A549 (cell line): Measurements from ENCODE around the gene MECR.

ENCODE experiments used
- CEBPB ChIP-seq, 2 experiments: fragments of >200 bp in 1 of 2; sonication (Bioruptor Twin) in 1 of 2; formaldehyde crosslinking in 1 of 2; IDR thresholded peaks; 2 replicates each; pipeline ENCODE4 v1.6.1; 2012 to 2016
- CHD2 ChIP-seq: fragments of 150-350 bp; IDR thresholded peaks from 2 replicates; pipeline ENCODE4 v1.6.1; 2014; ENCODE audit warnings: low read length; ENCODE audit not compliant: partially characterized antibody
- FOSB ChIP-seq: fragments of 250-450 bp; sonication (Bioruptor Pico); IDR thresholded peaks from 2 replicates; pipeline ENCODE4 v1.5.0; 2020; ENCODE audit warnings: mild to moderate bottlenecking, moderate library complexity
- HEYL ChIP-seq: fragments of 250-450 bp; sonication (Bioruptor Pico); IDR thresholded peaks from 2 replicates; pipeline ENCODE4 v1.8.0; 2021; ENCODE audit warnings: mild to moderate bottlenecking, moderate library complexity
- HOXB13 ChIP-seq: fragments of 250-450 bp; sonication (Bioruptor Pico); IDR thresholded peaks from 2 replicates; pipeline ENCODE4 v1.5.0; 2020; ENCODE audit warnings: low read depth, mild to moderate bottlenecking, moderate library complexity
- JUNB ChIP-seq: fragments of >200 bp; sonication (Bioruptor Twin); formaldehyde crosslinking; IDR thresholded peaks from 2 replicates; pipeline ENCODE4 v1.6.1; 2016
- MYC ChIP-seq: IDR thresholded peaks from 2 replicates; pipeline ENCODE4 v1.6.1; 2012; ENCODE audit warnings: mild to moderate bottlenecking, inconsistent platforms, low read length, improper control_type of control experiment, borderline replicate concordance
- NFE2L2 ChIP-seq: fragments of 150-350 bp; conservative IDR thresholded peaks from 2 replicates; pipeline ENCODE4 v1.6.1; 2014; ENCODE audit warnings: low read length
- RAD21 ChIP-seq, 2 experiments: fragments of >200 bp in 1 of 2; sonication (Bioruptor Twin) in 1 of 2; formaldehyde crosslinking in 1 of 2; IDR thresholded peaks in 1 of 2; conservative IDR thresholded peaks in 1 of 2; 2 replicates in 1 of 2; 3 replicates in 1 of 2; pipeline ENCODE4 v1.6.1; 2012 to 2018; ENCODE audit warnings: inconsistent platforms in 1 of 2
- TF ChIP-seq, protein P1 (sequence below): IDR thresholded peaks from 2 replicates; pipeline ENCODE4 v1.6.1; 2012
- TF ChIP-seq, protein P2 (sequence below): fragments of >200 bp; sonication (Bioruptor Twin); formaldehyde crosslinking; IDR thresholded peaks from 3 replicates; pipeline ENCODE4 v1.5.1; 2016
- TF ChIP-seq, protein P3 (sequence below): fragments of 200-600 bp; sonication (generic); IDR thresholded peaks from 2 replicates; pipeline ENCODE4 v1.6.1; 2016; ENCODE audit warnings: antibody characterized with exemption, mild to moderate bottlenecking, moderate library complexity
- TF ChIP-seq, protein P4 (sequence below): fragments of 450-650 bp; IDR thresholded peaks from 2 replicates; pipeline ENCODE4 v1.6.1; 2014; ENCODE audit warnings: antibody characterized with exemption

DNA sequence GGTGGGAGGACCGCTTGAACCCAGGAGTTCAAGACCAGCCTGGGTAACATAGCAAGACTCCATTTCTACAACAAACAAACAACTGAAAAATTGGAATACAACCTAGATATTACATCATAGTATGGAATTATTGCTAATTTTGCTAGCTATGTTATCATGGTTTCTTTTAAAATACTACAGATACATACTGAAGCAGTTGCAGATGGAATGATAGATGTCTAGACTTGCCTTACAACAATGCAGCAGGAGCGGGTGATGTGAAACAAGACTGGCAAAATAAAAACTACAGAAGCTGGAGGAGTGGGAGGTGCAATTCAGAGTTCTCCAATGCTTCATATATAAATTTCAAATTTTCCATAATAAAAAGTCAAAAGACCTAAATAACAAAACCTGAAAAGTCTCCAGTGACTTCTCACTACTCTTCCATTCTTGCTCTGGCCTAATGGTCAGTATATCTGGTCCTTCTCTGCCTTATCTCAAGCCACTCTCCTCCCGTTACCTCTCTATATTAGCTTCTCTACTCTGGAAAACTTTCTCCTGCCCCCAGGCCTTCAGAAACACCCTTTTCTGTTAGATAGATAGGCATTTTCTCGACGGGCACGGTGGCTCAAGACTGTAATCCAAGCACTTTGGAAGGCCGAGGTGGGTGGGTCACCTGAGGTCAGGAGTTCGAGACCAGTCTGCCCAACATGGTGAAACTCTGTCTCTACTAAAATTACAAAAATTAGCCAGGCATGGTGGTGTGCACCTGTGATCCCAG, 78.5 kb downstream of the MECR start:
- TF ChIP-seq RAD21 (conservative IDR thresholded peaks at IDR 0.05 in 1 of 2, IDR thresholded peaks at IDR 0.05 in 1 of 2) (no peak), FOSB (CRISPR knock-in tag) (no peak), HEYL (no peak), NFE2L2 (no peak), CEBPB (IDR thresholded peaks at IDR 0.05) (no peak), HOXB13 (CRISPR knock-in tag) (no peak), CHD2 (no peak), JUNB (no peak), MYC (no peak)
- TF ChIP-seq, protein P1, sequence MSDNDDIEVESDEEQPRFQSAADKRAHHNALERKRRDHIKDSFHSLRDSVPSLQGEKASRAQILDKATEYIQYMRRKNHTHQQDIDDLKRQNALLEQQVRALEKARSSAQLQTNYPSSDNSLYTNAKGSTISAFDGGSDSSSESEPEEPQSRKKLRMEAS = no peak
- TF ChIP-seq, protein P2, sequence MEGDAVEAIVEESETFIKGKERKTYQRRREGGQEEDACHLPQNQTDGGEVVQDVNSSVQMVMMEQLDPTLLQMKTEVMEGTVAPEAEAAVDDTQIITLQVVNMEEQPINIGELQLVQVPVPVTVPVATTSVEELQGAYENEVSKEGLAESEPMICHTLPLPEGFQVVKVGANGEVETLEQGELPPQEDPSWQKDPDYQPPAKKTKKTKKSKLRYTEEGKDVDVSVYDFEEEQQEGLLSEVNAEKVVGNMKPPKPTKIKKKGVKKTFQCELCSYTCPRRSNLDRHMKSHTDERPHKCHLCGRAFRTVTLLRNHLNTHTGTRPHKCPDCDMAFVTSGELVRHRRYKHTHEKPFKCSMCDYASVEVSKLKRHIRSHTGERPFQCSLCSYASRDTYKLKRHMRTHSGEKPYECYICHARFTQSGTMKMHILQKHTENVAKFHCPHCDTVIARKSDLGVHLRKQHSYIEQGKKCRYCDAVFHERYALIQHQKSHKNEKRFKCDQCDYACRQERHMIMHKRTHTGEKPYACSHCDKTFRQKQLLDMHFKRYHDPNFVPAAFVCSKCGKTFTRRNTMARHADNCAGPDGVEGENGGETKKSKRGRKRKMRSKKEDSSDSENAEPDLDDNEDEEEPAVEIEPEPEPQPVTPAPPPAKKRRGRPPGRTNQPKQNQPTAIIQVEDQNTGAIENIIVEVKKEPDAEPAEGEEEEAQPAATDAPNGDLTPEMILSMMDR = no peak
- TF ChIP-seq, protein P3, sequence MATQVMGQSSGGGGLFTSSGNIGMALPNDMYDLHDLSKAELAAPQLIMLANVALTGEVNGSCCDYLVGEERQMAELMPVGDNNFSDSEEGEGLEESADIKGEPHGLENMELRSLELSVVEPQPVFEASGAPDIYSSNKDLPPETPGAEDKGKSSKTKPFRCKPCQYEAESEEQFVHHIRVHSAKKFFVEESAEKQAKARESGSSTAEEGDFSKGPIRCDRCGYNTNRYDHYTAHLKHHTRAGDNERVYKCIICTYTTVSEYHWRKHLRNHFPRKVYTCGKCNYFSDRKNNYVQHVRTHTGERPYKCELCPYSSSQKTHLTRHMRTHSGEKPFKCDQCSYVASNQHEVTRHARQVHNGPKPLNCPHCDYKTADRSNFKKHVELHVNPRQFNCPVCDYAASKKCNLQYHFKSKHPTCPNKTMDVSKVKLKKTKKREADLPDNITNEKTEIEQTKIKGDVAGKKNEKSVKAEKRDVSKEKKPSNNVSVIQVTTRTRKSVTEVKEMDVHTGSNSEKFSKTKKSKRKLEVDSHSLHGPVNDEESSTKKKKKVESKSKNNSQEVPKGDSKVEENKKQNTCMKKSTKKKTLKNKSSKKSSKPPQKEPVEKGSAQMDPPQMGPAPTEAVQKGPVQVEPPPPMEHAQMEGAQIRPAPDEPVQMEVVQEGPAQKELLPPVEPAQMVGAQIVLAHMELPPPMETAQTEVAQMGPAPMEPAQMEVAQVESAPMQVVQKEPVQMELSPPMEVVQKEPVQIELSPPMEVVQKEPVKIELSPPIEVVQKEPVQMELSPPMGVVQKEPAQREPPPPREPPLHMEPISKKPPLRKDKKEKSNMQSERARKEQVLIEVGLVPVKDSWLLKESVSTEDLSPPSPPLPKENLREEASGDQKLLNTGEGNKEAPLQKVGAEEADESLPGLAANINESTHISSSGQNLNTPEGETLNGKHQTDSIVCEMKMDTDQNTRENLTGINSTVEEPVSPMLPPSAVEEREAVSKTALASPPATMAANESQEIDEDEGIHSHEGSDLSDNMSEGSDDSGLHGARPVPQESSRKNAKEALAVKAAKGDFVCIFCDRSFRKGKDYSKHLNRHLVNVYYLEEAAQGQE = no peak
- TF ChIP-seq, protein P4, sequence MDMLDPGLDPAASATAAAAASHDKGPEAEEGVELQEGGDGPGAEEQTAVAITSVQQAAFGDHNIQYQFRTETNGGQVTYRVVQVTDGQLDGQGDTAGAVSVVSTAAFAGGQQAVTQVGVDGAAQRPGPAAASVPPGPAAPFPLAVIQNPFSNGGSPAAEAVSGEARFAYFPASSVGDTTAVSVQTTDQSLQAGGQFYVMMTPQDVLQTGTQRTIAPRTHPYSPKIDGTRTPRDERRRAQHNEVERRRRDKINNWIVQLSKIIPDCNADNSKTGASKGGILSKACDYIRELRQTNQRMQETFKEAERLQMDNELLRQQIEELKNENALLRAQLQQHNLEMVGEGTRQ = no peak
